ENCODE data around the gene PPM1H.

GRCh38 chr12:62861586-62861985 is 73.4 kb downstream of the PPM1H start:
- no peak for TF ChIP-seq EZH2 (IDR thresholded peaks at IDR 0.05; ENCODE audit: borderline replicate concordance, low read length)
- TF ChIP-seq CTCF (IDR thresholded peaks at IDR 0.05; ENCODE audit: low read length) = no peak

All from OCI-LY1 (cell line).